KOPT-K1 (cell line): ENCODE data around the gene GPR62.
A peak's percentile ranks its signal among the peaks of the same experiment; 100 is the strongest.

Experiments used
- H3K27ac ChIP-seq: fragments of 200-600 bp; sonication (generic); 2 replicates; pipeline ENCODE4 v1.5.1; 2016; ENCODE audit warnings: antibody characterized with exemption, mild to moderate bottlenecking, low read depth, low read length; ENCODE audit not compliant: poor library complexity, severe bottlenecking
- H3K36me3 ChIP-seq: fragments of 200-600 bp; sonication (generic); 2 replicates; pipeline ENCODE4 v1.5.1; 2017; ENCODE audit warnings: antibody characterized with exemption, mild to moderate bottlenecking, low read length, moderate library complexity; ENCODE audit not compliant: insufficient read depth
- H3K9me3 ChIP-seq: fragments of 200-600 bp; sonication (generic); 2 replicates; pipeline ENCODE4 v1.5.1; 2017; ENCODE audit warnings: antibody characterized with exemption, low read length, mild to moderate bottlenecking; ENCODE audit not compliant: insufficient read depth, poor library complexity, severe bottlenecking

Gene GPR62

DNA sequence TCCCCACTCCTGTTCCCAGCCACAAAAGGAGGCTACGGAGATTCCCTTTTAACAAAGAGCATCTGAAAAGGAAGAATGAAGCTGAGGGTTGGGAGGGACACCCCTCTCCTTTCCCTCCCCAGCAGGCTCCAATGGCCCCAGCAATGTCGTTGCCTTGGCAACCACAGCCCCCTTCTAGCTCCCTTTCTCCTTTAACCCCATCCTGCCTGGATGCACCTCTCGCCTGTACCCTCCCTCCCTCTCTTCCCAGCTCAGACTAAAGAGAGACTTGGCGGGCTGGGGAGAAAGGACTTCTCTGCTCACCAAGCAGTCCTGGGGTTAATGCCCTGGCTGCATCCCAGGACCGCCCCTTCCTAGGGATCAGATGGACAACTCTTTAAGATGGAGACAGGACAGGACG is 47.6 kb downstream of the GPR62 start:
- Histone ChIP-seq H3K27ac (no peak overlapping the region), H3K36me3 (no peaks in the 10 kb centered on the region), H3K9me3 (no peaks in the 10 kb centered on the region)

DNA sequence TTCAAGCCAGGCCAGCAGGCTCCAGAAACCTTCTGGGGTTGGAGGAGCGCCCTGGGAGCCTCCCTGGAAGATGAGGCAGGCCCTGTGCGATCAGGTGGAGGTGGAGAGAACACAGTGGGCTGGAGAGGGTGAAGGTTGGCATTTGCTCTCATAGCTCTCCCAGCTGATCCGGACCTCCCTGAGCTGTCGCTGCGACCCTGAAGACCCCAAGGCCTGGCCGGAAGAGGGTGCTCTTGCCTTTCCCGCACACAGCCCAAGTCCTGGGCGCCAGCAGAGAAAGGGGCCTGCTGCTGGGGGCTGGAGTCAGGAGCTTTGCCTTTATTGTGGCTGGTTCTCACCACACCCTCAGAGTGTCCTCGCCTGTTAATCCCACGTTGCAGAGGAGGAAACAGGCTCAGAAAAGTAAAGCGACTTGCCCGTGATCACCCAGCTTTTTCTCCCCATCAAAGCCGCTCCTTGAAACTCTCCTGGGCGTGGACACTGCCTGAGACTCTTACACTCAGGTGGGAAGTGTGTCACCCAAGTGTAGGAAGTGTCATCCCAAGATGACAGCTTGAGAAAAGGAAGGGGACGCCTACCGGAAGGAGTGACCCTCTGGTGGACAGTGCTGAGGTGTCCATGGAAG is 49.1 kb downstream of the GPR62 start:
- Histone ChIP-seq H3K9me3 (no peaks in the 10 kb centered on the region), H3K27ac (no peak overlapping the region), H3K36me3 (no peaks in the 10 kb centered on the region)

DNA sequence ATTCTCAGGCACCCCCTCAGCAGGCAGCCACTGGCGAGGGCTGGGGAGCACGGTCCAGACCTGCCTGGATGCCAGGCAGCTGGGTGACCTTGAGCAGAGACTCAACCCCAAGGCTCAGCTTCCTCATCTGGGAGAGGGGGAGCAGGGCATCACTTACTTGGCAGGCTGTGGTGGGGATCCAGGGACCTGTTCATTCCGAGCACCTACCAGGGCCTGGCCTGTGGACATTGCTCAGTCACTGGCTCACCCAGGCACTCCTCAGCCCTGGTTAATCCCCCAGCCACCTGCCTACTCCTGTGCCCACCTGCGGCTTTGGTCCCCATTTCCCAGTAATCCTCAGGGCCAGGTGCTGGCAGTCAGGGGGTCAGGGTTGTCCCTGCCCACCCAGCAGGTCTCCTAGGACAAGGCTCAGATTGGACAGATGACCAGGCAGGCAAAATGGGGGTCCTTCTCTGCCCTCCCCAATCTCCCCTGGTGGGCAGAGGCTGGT is 49.8 kb downstream of the GPR62 start:
- H3K36me3 ChIP-seq, result no peaks in the 10 kb centered on the region

DNA sequence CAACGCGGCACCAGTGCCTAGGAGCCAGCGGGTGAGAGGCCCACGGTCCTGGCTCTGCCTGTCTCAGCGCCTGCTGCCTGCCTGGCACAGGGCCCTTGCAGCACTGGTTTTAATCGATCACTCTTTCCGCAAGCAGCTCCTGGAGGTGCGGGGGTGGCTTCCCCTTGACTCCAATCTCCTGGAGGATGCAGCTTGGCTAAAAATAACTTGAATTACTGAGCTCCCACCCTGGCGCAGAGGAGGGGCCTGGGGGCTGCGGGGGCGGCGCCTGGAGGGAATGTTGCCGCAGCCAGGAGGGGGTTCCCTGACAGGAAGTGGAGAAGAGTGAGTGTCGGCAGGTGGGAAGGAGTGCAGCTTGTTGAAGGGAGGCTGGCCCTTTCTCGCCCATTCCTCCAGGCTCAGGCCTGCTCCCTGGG is 50.4 kb downstream of the GPR62 start:
- no peaks in the 10 kb centered on the region for H3K36me3 ChIP-seq

More for the DNA sequence above, 49.8 kb downstream of the GPR62 start:
- Histone ChIP-seq H3K27ac (peak overlapping the region; percentile 9), H3K9me3 (no peaks in the 10 kb centered on the region)

DNA sequence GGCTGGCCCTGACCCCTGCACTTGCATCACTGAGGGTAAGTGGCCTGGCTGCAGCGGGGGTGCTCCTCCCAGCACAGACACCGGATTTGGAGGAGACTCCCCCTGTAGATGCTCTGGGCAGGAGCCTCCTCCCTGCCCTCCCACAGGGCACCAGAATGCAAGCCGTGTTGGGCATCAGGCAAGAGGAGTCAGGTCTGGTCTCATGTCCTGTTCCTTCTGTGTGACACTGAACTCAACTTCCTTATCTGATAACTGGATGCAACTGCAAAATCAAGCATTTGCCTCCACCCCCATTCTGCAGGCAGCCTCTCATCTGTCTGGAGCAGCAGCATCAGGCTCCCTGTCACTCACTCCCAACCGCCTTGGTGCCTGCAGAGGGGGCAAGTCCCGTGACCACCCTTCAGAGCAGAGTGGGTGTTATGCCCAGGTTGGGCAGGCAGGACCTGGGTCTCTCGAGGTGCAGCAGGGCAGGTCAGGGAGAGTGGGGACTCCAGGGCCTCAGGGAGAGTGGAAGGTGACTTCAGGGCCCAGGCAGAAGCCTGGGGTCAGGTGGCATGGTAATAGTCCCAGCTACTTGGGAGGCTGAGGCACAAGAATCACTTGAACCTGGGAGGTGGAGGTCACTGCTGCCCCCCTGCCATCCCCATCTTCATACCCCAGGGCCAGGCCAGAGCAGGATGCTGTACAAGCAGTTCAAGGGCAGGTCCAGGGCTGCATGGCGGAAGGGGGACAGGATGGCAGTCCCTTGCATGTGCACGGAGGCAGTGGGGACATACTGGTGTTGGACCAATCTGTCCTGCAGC is 51.0 kb downstream of the GPR62 start:
- Histone ChIP-seq H3K36me3 (no peaks in the 10 kb centered on the region), H3K9me3 (no peaks in the 10 kb centered on the region), H3K27ac (peak overlapping the region; percentile 48)

More for the DNA sequence above, 50.4 kb downstream of the GPR62 start:
- H3K27ac ChIP-seq, result peak overlapping the region; percentile 48
- H3K9me3 ChIP-seq, result no peaks in the 10 kb centered on the region

DNA sequence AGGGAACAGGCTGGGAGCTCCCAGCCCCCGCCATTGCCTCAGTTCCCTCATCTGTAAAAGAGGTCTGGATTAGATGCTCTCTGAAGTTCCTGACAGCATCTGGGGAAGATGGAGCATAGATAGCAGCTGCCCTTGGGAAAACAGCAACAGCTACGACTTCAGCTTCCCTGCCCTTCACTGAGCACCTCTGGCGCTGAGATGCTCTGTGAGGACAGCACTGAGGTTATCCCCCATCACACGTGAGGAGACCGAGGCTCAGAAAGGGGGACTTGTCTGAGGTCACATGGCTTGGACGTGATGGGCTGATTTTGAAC is 51.6 kb downstream of the GPR62 start:
- Histone ChIP-seq H3K9me3 (no peaks in the 10 kb centered on the region), H3K36me3 (no peaks in the 10 kb centered on the region)

More for the DNA sequence above, 51.6 kb downstream of the GPR62 start:
- no peak overlapping the region for H3K27ac ChIP-seq
